UCSD-AML1 (cell line): ENCODE measurements around the gene HPCAL4.

Experiments
- DNase-seq: peaks from one replicate; lab custom pipeline; 2025; ENCODE audit not compliant: unreplicated experiment; lab: John Stamatoyannopoulos, UW

The HPCAL4 gene

DNA sequence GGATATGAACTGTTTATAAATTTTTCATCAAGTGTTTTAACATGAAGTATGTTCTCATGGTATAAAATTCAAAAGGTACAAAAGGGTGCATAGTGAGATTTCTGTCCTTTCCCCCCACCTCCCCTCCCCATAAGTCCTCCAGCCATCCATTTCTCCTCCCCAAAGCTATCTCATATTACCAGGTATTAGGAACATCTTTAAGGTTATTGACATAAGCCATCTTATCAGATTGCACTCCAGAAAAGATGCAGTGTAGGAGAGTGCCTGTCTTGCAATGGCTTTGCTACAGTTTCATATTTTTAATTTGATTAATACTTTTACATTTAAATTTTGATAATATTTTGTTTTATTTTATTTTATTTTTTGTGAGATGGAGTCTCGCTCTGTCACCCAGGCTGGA is 13.5 kb upstream of the HPCAL4 start:
- no peak for DNase-seq

DNA sequence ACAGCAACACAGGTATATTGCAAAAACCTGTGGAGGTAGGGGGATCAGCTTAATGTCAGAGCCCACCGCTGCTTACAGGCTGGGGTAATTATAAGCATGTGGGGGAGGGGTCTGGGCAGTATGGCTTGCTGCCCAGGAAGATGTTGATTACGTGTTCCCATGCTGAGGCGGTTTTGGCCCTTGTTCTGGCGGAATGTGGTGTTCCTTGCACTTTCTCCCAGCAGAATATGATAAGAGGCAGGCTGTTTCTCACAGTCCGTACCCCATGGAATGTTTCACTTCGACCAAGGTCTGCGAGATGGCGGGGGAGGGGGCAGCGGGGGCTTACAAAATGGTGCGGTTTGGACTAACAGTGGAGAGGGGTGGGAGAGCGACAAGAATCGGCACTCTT is 9.8 kb upstream of the HPCAL4 start:
- DNase-seq, result no peak

GRCh38 chr1:39700348-39700747 is 9.1 kb upstream of the HPCAL4 start:
- DNase-seq, result no peak

- no peak for DNase-seq
Observed at GRCh38 chr1:39699419-39699818, 8.2 kb upstream of the HPCAL4 start.

DNA sequence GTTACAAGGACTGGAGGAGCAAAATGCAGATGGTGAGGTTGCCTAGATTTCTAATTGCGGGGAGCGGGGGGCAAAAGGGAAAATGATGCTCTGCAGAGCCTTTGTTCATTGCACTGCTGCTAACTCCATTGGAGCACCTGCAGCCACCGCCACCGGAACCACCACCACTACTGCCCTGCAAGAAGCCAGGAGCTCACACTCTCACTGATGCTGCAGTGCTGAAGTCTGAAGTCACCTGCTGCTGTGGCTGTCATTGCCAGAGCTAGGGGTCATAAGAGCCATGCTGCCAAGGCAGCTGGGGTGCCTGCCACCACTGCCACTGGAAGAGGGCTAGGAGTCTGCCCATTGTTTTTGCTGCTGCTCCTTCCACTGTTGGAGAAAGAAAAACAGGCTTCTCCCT is 7.3 kb upstream of the HPCAL4 start:
- no peak for DNase-seq

DNA sequence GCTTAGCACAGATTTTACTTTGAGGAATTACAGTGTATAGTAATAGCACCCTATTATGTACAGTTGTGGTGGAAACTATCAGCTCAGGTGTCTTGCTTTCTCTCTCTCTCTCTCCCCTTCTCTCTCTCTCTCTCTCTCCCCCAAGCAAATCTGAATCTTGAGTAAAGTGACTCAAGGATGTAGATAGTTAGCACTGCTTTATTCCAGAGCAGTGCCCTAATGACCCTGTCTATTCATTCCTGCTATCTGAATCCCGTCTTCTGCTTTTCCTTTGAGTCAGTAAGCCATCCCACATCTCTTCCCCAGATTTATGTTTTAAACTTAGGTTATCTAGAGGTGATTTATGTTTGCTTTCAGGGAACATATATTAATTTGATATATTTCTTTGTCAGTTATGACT is 5.2 kb upstream of the HPCAL4 start:
- DNase-seq, result no peak

DNA sequence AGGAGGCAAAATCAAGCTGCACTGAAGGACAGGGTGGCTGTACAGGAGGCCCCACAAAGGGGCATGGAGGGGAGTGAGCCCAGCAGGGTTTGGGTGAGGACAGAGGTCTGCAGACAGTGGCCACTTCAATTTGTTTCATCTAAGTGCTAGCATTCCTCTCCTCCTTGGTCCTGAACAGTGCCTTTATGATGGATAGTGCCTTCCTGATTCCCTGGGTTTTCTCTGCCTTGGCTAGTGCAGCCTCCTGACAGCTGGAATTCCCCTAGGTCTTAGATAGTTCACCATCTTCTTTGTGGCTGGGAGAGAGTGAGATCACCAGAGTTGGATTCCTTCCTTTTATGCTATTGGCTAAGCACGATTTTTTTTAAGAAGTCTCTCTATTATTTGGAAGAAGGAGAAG is 3.8 kb upstream of the HPCAL4 start:
- no peak for DNase-seq

- DNase-seq, result no peak
Observed at GRCh38 chr1:39694026-39694425, 2.8 kb upstream of the HPCAL4 start.

GRCh38 chr1:39692152-39693074 is 1.2 kb upstream of the HPCAL4 start:
- no peak for DNase-seq

DNA sequence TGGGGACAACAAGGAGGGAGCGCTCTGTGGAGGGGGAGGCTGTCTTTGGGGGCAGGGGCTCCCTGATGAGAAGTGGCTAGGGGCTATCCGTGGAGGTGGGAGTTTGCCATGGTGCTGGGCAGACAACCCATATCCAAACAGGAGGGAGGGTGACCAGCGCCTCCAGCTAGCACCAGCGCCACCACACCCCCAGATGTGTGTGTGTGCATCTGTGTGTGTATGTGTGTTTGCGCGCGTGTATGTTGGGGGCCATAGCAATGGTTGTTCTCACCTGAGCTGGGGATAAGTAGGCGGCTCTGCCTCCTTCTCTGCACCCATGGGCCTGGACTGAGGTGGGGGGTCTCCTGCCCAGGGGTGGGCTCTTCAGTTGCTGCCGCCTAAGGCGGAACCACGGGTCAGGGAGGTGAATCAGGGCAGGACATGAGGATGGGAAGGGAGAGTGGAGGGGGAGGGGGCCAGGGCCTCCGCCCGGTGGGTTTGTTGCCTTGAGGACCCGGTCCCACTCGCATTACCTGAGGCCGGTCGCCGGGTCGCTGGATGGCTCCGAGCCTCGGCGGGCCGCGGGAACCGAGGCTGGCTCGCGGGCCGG is 345 bp downstream of the HPCAL4 start:
- DNase-seq, result no peak

DNA sequence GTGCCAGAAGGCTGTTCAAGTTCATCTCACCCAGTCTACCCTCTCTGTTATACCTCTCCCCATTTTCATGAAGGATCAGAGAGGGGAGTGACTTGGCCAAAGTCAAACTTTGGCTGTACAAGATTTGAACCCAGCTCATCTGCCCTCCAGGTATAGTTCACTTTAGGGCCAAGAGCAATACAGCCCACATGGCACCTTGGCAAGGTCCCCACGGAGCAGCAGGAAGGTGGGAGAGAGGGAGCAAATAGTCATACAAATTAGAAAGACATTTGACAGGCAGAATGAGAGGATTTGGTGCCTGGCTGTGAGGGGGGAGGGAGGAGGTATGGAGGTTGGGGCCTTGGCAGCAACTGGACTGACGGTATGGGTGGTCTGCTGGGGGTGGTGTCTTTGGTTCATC is 1.0 kb downstream of the HPCAL4 start:
- no peak for DNase-seq

DNA sequence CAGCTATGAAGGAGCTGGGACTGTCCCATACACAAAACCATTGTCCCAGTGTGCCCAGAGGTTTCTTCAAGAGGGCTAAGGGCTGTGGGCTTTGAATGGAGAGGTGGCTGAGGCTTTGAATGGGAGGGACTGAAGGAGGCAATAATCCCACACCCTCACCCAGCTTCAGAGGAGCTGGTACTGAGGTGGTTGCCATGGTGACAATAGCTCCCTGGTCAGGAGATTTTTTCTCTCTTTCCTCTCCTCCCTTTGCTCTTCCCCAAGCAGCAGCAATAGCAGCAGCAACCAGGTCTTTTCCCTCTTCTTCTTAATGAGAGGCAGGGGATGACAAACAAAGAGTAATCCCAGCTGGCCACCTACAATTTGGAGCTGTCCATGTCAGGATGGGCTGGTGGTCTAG is 1.6 kb downstream of the HPCAL4 start:
- DNase-seq, result no peak

DNA sequence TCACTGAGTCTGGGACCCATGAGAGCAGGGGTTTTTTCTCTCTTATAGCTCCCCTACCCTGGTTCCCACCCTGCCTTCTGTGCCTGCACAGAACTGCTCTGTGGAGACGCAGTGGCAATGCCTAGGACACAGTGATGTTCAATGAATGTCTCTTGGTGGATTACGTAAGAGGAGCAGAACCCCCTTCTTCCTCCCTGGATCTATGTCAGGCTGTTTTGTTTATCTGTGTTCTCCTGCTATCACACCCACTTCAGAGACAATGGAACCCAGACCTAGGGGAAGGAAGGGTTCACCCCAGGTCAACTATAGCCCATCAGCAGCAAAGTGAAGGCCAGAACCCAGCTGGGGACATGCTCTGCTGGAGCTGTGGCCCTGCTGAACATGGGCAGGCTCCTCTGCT is 2.0 kb downstream of the HPCAL4 start:
- no peak for DNase-seq

GRCh38 chr1:39688706-39689105 is 2.5 kb downstream of the HPCAL4 start:
- DNase-seq, result no peak

GRCh38 chr1:39687243-39687642 is 4.0 kb downstream of the HPCAL4 start:
- DNase-seq, result no peak

- no peak for DNase-seq
Observed at GRCh38 chr1:39685071-39685470, 6.2 kb downstream of the HPCAL4 start.

DNA sequence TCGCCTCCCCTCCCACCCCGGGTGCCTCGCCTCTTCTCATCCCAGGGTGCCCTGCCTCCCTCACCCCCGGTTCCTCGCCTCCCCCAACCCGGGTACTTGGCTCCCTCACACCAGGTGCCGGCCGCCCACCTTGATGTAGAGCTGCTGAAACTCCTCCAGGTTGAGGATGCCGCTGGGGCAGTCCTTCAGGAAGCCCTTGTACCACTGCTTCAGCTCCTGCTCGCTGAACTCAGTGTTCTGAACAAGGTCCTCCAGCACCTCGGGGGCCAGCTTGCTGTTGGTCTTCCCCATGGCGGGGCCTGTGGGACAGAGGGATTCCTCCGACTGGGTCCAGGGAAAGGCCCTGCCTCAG is 6.9 kb downstream of the HPCAL4 start:
- DNase-seq, result no peak

- DNase-seq, result no peak
Observed at GRCh38 chr1:39683591-39684312, 7.5 kb downstream of the HPCAL4 start.

- no peak for DNase-seq
Observed at GRCh38 chr1:39681999-39682398, 9.2 kb downstream of the HPCAL4 start.

GRCh38 chr1:39681294-39681693 is 9.9 kb downstream of the HPCAL4 start:
- DNase-seq, result no peak

GRCh38 chr1:39680751-39681150 is 10.5 kb downstream of the HPCAL4 start:
- no peak for DNase-seq

DNA sequence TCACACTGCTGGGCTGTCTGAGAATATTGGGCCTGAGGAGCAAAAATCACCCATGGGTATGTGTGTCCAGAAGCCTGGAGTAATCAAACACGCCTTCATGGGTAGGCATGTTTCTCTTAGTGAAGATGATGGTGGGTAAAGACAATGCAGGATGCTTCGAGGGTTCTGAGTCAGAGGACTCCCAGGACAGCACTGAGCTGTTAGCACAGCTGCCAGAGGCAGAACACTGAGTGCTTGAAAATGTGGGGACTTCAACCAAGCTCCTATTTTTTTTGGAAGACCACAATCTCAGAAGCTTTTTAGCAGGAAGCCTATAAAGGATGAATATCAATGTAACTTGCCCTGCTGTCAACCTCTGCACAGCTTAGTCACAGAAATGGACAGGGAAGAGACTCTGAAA is 11.4 kb downstream of the HPCAL4 start:
- DNase-seq, result no peak
